Left lung (tissue), 10 donors: ENCODE results near the gene SCNN1B. TPM values are rescaled to one million over a fixed set of nuclear protein-coding genes. Genes with fewer than 3 reads are reported as not detected.

Source experiments
- ATAC-seq: fragments of 200-7000 bp; cut with Tn5 transposase; one replicate; pipeline ENCODE4 v1.9.1; 2020; ENCODE audit warnings: moderate library complexity
- DNase-seq, 4 donors: peaks; one replicate each; pipeline ENCODE4 v3.0.0-alpha.2; 2013 to 2020
- H3K27ac ChIP-seq, 2 donors: fragments of 200-600 bp; sonication (generic) in 1 of 2; one replicate each; pipeline versions ENCODE4 v1.5.0 to v1.8.0; 2020 to 2021
- H3K27me3 ChIP-seq, 2 donors: fragments of 200-600 bp; sonication (generic) in 1 of 2; one replicate each; pipeline versions ENCODE4 v1.5.0 to v1.8.0; 2020 to 2021
- H3K36me3 ChIP-seq, 2 donors: fragments of 200-600 bp; sonication (generic) in 1 of 2; one replicate each; pipeline versions ENCODE4 v1.5.0 to v1.8.0; 2020 to 2021
- H3K4me1 ChIP-seq, 2 donors: fragments of 200-600 bp; one replicate each; pipeline ENCODE4 v1.8.0; 2021
- H3K4me3 ChIP-seq, 2 donors: fragments of 200-600 bp; sonication (generic) in 1 of 2; one replicate each; pipeline versions ENCODE4 v1.5.0 to v1.8.0; 2020 to 2021; ENCODE audit warnings: mild to moderate bottlenecking in 1 of 2
- H3K9me3 ChIP-seq, 2 donors: fragments of 200-600 bp; sonication (generic) in 1 of 2; one replicate each; pipeline versions ENCODE4 v1.5.0 to v1.8.0; 2020 to 2021
- intact Hi-C, 2 donors: fragments of 100-400 bp; cut with DNase I; formaldehyde crosslinking; loops; one replicate each; pipeline versions ENCODE4 v1.11.2 to v1.14.2; 2022
- polyA plus RNA-seq, 6 donors: library from polyadenylated mRNA; unstranded; fragments of 120-200 nt; gene quantifications; one replicate each; pipeline ENCODE4 v1.2.1, GENCODE V29; 2013; ENCODE audit not compliant: insufficient read length in 6 of 6
- total RNA-seq, 2 donors: library from RNA; stranded (reverse); fragmentation: NEBNext Ultra II Directional; extraction: Animal tissue kit (Norgen Biotek cat#: 25700); gene quantifications; one replicate each; pipeline ENCODE4 v1.2.1, GENCODE V29; 2021
- TF ChIP-seq, protein P1 (sequence below), 2 donors: fragments of 200-600 bp; sonication (generic) in 1 of 2; IDR thresholded peaks; one replicate each; pipeline versions ENCODE4 v1.5.0 to v1.8.0; 2021; ENCODE audit warnings: antibody characterized with exemption in 2 of 2
- donor health status: DM: no; HTN: yes; CAD: no.
- donor health status: DM: no; HTN: no; CAD: no.

The SCNN1B gene
- total and polyA plus RNA-seq, 8 donors: 2.4 to 28.6 (median 3.4) TPM

- DNase-seq (no peak), ATAC-seq (no peak)
- H3K27me3 ChIP-seq: no peaks in the 10 kb centered on the region
- no peak overlapping the region for H3K4me3 ChIP-seq
- no peaks in the 10 kb centered on the region for H3K36me3 ChIP-seq
- TF ChIP-seq, protein P1, sequence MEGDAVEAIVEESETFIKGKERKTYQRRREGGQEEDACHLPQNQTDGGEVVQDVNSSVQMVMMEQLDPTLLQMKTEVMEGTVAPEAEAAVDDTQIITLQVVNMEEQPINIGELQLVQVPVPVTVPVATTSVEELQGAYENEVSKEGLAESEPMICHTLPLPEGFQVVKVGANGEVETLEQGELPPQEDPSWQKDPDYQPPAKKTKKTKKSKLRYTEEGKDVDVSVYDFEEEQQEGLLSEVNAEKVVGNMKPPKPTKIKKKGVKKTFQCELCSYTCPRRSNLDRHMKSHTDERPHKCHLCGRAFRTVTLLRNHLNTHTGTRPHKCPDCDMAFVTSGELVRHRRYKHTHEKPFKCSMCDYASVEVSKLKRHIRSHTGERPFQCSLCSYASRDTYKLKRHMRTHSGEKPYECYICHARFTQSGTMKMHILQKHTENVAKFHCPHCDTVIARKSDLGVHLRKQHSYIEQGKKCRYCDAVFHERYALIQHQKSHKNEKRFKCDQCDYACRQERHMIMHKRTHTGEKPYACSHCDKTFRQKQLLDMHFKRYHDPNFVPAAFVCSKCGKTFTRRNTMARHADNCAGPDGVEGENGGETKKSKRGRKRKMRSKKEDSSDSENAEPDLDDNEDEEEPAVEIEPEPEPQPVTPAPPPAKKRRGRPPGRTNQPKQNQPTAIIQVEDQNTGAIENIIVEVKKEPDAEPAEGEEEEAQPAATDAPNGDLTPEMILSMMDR (IDR thresholded peaks at IDR 0.05): no peak
- no peaks in the 10 kb centered on the region for H3K9me3 ChIP-seq
- intact Hi-C loops: no loop called here
- no peak overlapping the region for H3K27ac ChIP-seq
- H3K4me1 ChIP-seq: no peaks in the 10 kb centered on the region
Measured at GRCh38 chr16:23367564-23367963, 65.5 kb downstream of the SCNN1B start.

DNA sequence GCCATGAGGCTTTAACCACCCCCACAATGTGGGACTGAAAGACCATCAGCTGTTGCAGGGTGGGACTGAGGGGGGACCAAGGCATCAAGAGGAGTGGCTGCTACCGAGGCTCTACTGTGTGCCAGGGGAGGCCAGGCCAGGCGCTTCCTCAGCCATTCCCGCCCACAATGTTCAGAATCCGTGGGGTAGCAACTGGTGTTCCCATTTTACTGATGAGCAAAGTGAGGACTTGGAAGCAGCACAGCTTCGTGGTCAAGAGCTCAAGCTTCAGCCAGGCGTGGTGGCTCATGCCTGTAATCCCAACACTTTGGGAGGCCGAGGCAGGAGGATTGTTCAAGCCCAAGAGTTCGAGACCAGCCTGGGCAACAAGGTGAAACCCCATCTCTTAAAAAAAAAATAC lies 65.9 kb downstream of the SCNN1B start:
- TF ChIP-seq, protein P1 (IDR thresholded peaks at IDR 0.05): no peak
- Histone ChIP-seq H3K27me3 (no peaks in the 10 kb centered on the region), H3K9me3 (no peaks in the 10 kb centered on the region), H3K4me3 (no peak overlapping the region), H3K27ac (no peak overlapping the region), H3K36me3 (no peaks in the 10 kb centered on the region), H3K4me1 (no peaks in the 10 kb centered on the region)
- ATAC-seq: no peak
- no peak for DNase-seq
- intact Hi-C loops: no loop called here

DNA sequence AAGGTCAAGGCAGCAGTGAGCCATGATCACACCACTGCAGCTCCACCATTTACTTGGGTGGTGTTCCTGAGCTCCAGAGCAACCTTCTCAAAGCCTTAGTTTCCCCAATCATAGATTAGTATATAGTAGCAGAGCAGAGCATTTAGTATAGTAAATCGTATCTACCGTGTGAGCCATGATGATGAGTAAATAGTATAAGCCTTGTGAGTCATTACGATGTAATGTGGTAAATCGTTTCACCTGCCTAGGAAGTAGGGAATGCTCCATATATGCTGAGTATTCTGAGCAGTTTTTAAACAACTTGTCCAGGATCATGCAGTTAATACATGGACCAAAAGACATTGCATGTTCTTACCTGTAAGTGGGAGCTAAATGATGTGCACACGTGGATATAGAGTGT lies 66.4 kb downstream of the SCNN1B start:
- TF ChIP-seq, protein P1 (IDR thresholded peaks at IDR 0.05): no peak
- peak; percentile 59 for ATAC-seq
- intact Hi-C loops: no loop called here
- no peaks in the 10 kb centered on the region for H3K36me3 ChIP-seq
- no peak overlapping the region for H3K4me3 ChIP-seq
- no peaks in the 10 kb centered on the region for H3K4me1 ChIP-seq
- no peaks in the 10 kb centered on the region for H3K9me3 ChIP-seq
- H3K27ac ChIP-seq: no peak overlapping the region
- no peaks in the 10 kb centered on the region for H3K27me3 ChIP-seq
- no peak for DNase-seq

DNA sequence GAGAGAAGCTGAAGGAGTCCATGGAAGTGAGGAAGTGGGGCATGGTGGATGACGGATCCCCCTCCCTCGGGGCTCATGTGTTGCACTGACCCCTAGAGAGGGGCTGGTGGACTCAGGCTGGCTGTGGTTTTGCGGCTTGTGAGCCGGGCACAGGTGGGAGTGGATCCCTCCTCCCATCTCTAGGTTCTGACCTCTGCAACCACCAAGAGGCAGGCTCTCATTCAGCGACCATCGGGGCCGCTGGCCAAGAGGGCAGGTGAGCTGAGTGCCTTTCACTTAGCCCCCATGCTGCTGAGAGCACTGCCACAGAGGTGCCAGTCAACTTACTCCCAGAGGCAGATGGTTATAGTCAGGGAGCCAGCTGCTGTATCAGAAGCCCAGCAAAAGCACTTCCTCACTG lies 67.3 kb downstream of the SCNN1B start:
- no peak for ATAC-seq
- Histone ChIP-seq H3K4me1 (no peaks in the 10 kb centered on the region), H3K4me3 (no peak overlapping the region), H3K27ac (no peak overlapping the region), H3K9me3 (no peaks in the 10 kb centered on the region), H3K27me3 (no peaks in the 10 kb centered on the region), H3K36me3 (no peaks in the 10 kb centered on the region)
- intact Hi-C loops: no loop called here
- TF ChIP-seq, protein P1 (IDR thresholded peaks at IDR 0.05): no peak
- DNase-seq: no peak

GRCh38 chr16:23371368-23371767 lies 69.3 kb downstream of the SCNN1B start:
- H3K36me3 ChIP-seq: no peaks in the 10 kb centered on the region
- DNase-seq (no peak), ATAC-seq (no peak)
- intact Hi-C loops: no loop called here
- TF ChIP-seq, protein P1 (IDR thresholded peaks at IDR 0.05): no peak
- no peaks in the 10 kb centered on the region for H3K9me3 ChIP-seq
- H3K27ac ChIP-seq: no peak overlapping the region
- no peak overlapping the region for H3K4me3 ChIP-seq
- no peaks in the 10 kb centered on the region for H3K4me1 ChIP-seq
- H3K27me3 ChIP-seq: no peaks in the 10 kb centered on the region
